Keratinocyte (primary cell): ENCODE data around the gene SLC7A7. TPM values are rescaled to one million over a fixed set of nuclear protein-coding genes. Genes with fewer than 3 reads are reported as not detected.

Experiments used
- DNase-seq: peaks from one replicate; pipeline ENCODE4 v3.0.0-alpha.2; 2011; ENCODE audit warnings: low read depth, missing footprints, low spot score
- FAIRE-seq: peaks from 2 replicates; lab custom pipeline; 2011; peaks lifted over from hg19 to GRCh38; lab: Jason Lieb, UNC
- H2AFZ ChIP-seq: 2 replicates; pipeline ENCODE4 v1.6.0; 2012; ENCODE audit warnings: low read length, control low read depth, inconsistent platforms; ENCODE audit not compliant: control insufficient read depth
- H3K27ac ChIP-seq: 2 replicates; pipeline ENCODE4 v1.5.1; 2011; ENCODE audit warnings: low read length; ENCODE audit not compliant: control insufficient read depth, insufficient read depth
- H3K27me3 ChIP-seq: 3 replicates; pipeline ENCODE4 v1.6.0; 2011; ENCODE audit warnings: low read length; ENCODE audit not compliant: control insufficient read depth, insufficient read depth; ENCODE audit errors: extremely low read depth
- H3K36me3 ChIP-seq, 2 experiments: 2 replicates in 1 of 2; 3 replicates in 1 of 2; pipeline ENCODE4 v1.5.1; 2011; ENCODE audit warnings: low read length in 2 of 2, mild to moderate bottlenecking in 1 of 2; ENCODE audit not compliant: control insufficient read depth in 2 of 2, insufficient read depth in 2 of 2; ENCODE audit errors: extremely low read depth in 1 of 2
- H3K4me1 ChIP-seq: 3 replicates; pipeline ENCODE4 v1.5.1; 2011; ENCODE audit warnings: low read length; ENCODE audit not compliant: control insufficient read depth, insufficient read depth; ENCODE audit errors: extremely low read depth
- H3K4me2 ChIP-seq: 3 replicates; pipeline ENCODE4 v1.6.0; 2011; ENCODE audit warnings: low read depth, low read length; ENCODE audit not compliant: control insufficient read depth, insufficient read depth; ENCODE audit errors: extremely low read depth
- H3K4me3 ChIP-seq, 3 experiments: fragments of 200-600 bp in 1 of 3; sonication (generic) in 1 of 3; 2 replicates in 2 of 3; 3 replicates in 1 of 3; pipeline ENCODE4 v1.5.1; 2011 to 2016; ENCODE audit warnings: low read length in 3 of 3, mild to moderate bottlenecking in 3 of 3, control low read depth in 2 of 3, inconsistent platforms in 1 of 3, low read depth in 1 of 3, mixed read lengths in 1 of 3, mixed run types in 1 of 3, moderate library complexity in 1 of 3; ENCODE audit not compliant: control insufficient read depth in 2 of 3, insufficient read depth in 2 of 3; ENCODE audit errors: extremely low read depth in 1 of 3
- H3K79me2 ChIP-seq: 2 replicates; pipeline ENCODE4 v1.6.0; 2012; ENCODE audit warnings: low read length; ENCODE audit not compliant: control insufficient read depth, insufficient read depth
- H3K9ac ChIP-seq: 3 replicates; pipeline ENCODE4 v1.6.0; 2011; ENCODE audit warnings: low read length; ENCODE audit not compliant: control insufficient read depth, insufficient read depth; ENCODE audit errors: extremely low read depth
- H3K9me1 ChIP-seq: 3 replicates; pipeline ENCODE4 v1.6.0; 2011; ENCODE audit warnings: low read length; ENCODE audit not compliant: control insufficient read depth, insufficient read depth; ENCODE audit errors: extremely low read depth
- H3K9me3 ChIP-seq: 2 replicates; pipeline ENCODE4 v1.5.1; 2012; ENCODE audit warnings: low read depth, low read length; ENCODE audit not compliant: control insufficient read depth
- H4K20me1 ChIP-seq: 3 replicates; pipeline ENCODE4 v1.6.0; 2011; ENCODE audit warnings: low read length; ENCODE audit not compliant: control insufficient read depth, insufficient read depth; ENCODE audit errors: extremely low read depth
- EZH2 ChIP-seq: IDR thresholded peaks from one replicate; pipeline ENCODE4 v1.6.1; 2012; ENCODE audit warnings: inconsistent platforms, mild to moderate bottlenecking, low read length, moderate library complexity
- dilution Hi-C: fragments of 300-500 bp; cut with MboI; formaldehyde crosslinking; loops from one replicate; pipeline ENCODE4 v1.7.0; 2020; ENCODE audit warnings: low sequenced_read_pairs; ENCODE audit not compliant: extremely low pct_ligation_motif_present
- polyA plus RNA-seq, 5 experiments: library from polyadenylated mRNA; depleted of rRNA in 3 of 5; stranded (reverse) in 3 of 5; stranded (forward) in 1 of 5; unstranded in 1 of 5; fragments of >200 nt; gene quantifications; 1 replicate in 1 of 5; 2 replicates in 3 of 5; 3 replicates in 1 of 5; pipeline versions ENCODE4 v1.2.1 to v1.2.3, GENCODE V29; 2011 to 2012; ENCODE audit warnings: missing spikeins in 2 of 5, low read depth in 1 of 5, low replicate concordance in 1 of 5
- TF ChIP-seq, protein P1 (sequence below), 3 experiments: IDR thresholded peaks in 1 of 3; conservative IDR thresholded peaks in 1 of 3; optimal IDR thresholded peaks in 1 of 3; 2 replicates in 2 of 3; 3 replicates in 1 of 3; pipeline versions ENCODE3 to v1.5.1; 2011; ENCODE audit warnings: low read length in 3 of 3, mild to moderate bottlenecking in 3 of 3, moderate library complexity in 2 of 3, control low read depth in 1 of 3, inconsistent platforms in 1 of 3; ENCODE audit not compliant: insufficient read depth in 2 of 3; ENCODE audit errors: extremely low read depth in 1 of 3

SLC7A7 gene
- polyA plus RNA-seq, 1 donor (not counting 4 experiments of a cell fraction or from before 2014, with no cell fraction given) = 0.20 TPM

GRCh38 chr14:22796087-22796707 lies 19.0 kb downstream of the SLC7A7 start:
- DNase-seq (no peak), FAIRE-seq (no peak)
- Histone ChIP-seq H4K20me1 (no peaks in the 10 kb centered on the region), H3K27me3 (peaks cover 7% of the 10 kb centered on the region), H3K9me1 (no peaks in the 10 kb centered on the region), H3K4me3 (no peak overlapping the region), H3K4me1 (peaks cover 4% of the 10 kb centered on the region), H2AFZ (no peak overlapping the region), H3K79me2 (no peaks in the 10 kb centered on the region), H3K9me3 (no peaks in the 10 kb centered on the region), H3K4me2 (no peak overlapping the region), H3K36me3 (no peaks in the 10 kb centered on the region), H3K27ac (no peak overlapping the region), H3K9ac (no peak overlapping the region)
- TF ChIP-seq EZH2 = no peak
- TF ChIP-seq, protein P1, sequence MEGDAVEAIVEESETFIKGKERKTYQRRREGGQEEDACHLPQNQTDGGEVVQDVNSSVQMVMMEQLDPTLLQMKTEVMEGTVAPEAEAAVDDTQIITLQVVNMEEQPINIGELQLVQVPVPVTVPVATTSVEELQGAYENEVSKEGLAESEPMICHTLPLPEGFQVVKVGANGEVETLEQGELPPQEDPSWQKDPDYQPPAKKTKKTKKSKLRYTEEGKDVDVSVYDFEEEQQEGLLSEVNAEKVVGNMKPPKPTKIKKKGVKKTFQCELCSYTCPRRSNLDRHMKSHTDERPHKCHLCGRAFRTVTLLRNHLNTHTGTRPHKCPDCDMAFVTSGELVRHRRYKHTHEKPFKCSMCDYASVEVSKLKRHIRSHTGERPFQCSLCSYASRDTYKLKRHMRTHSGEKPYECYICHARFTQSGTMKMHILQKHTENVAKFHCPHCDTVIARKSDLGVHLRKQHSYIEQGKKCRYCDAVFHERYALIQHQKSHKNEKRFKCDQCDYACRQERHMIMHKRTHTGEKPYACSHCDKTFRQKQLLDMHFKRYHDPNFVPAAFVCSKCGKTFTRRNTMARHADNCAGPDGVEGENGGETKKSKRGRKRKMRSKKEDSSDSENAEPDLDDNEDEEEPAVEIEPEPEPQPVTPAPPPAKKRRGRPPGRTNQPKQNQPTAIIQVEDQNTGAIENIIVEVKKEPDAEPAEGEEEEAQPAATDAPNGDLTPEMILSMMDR (optimal IDR thresholded peaks at IDR 0.05 in 1 of 3, IDR thresholded peaks at IDR 0.05 in 1 of 3, conservative IDR thresholded peaks at IDR 0.05 in 1 of 3; ENCODE audit: extremely low read depth in 1 of 3, insufficient read depth in 2 of 3, low read length in 3 of 3) = no peak
- dilution Hi-C loops = no loop called here

DNA sequence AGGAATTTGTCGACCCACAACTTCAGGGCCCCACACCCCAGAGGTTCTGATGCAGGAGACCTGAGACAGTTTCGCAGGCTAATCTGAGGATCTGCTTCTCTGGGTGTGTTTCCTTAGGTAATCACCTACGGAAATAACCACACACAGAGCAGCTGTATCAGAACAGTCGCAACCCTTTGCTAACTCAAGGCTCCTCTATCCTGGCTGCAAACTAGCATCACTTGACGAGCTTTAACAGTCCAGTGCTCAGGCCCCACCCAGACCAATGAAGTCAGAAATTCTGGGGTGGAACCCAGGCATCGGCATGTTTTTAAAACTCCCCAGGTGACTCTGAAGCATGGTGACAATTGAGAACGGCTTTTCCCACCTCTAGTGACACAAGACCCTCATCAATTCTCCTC lies 20.7 kb downstream of the SLC7A7 start:
- Histone ChIP-seq H3K27ac (no peak overlapping the region), H3K4me1 (peaks cover 10% of the 10 kb centered on the region), H3K27me3 (peaks cover 7% of the 10 kb centered on the region), H4K20me1 (no peaks in the 10 kb centered on the region), H3K4me2 (no peak overlapping the region), H2AFZ (no peak overlapping the region), H3K79me2 (no peaks in the 10 kb centered on the region), H3K9me3 (no peaks in the 10 kb centered on the region), H3K36me3 (no peaks in the 10 kb centered on the region), H3K4me3 (no peak overlapping the region), H3K9ac (no peak overlapping the region), H3K9me1 (no peaks in the 10 kb centered on the region)
- FAIRE-seq (no peak), DNase-seq (no peak)
- no peak for TF ChIP-seq EZH2
- TF ChIP-seq, protein P1 (optimal IDR thresholded peaks at IDR 0.05 in 1 of 3, IDR thresholded peaks at IDR 0.05 in 1 of 3, conservative IDR thresholded peaks at IDR 0.05 in 1 of 3; ENCODE audit: extremely low read depth in 1 of 3, insufficient read depth in 2 of 3, low read length in 3 of 3) = no peak
- dilution Hi-C loops = no loop called here
